ENCODE results near the gene PSME3.
"Not testable (repeated sequence)": the region's sequence is repeated elsewhere in the genome, so short reads cannot be mapped to it uniquely, and the experiment has no call there.

The PSME3 gene

DNA sequence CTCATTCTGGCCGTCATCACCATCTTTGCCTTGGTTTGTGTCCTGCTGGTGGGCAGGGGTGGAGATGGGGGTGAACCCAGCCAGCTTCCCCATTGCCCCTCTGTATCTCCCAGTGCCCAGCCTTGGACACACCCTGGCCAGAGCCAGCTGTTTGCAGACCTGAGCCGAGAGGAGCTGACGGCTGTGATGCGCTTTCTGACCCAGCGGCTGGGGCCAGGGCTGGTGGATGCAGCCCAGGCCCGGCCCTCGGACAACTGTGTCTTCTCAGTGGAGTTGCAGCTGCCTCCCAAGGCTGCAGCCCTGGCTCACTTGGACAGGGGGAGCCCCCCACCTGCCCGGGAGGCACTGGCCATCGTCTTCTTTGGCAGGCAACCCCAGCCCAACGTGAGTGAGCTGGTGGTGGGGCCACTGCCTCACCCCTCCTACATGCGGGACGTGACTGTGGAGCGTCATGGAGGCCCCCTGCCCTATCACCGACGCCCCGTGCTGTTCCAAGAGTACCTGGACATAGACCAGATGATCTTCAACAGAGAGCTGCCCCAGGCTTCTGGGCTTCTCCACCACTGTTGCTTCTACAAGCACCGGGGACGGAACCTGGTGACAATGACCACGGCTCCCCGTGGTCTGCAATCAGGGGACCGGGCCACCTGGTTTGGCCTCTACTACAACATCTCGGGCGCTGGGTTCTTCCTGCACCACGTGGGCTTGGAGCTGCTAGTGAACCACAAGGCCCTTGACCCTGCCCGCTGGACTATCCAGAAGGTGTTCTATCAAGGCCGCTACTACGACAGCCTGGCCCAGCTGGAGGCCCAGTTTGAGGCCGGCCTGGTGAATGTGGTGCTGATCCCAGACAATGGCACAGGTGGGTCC is 18.4 kb downstream of the PSME3 start:
- not testable (repeated sequence) for DNase-seq (ENCODE audit: low read depth)

DNA sequence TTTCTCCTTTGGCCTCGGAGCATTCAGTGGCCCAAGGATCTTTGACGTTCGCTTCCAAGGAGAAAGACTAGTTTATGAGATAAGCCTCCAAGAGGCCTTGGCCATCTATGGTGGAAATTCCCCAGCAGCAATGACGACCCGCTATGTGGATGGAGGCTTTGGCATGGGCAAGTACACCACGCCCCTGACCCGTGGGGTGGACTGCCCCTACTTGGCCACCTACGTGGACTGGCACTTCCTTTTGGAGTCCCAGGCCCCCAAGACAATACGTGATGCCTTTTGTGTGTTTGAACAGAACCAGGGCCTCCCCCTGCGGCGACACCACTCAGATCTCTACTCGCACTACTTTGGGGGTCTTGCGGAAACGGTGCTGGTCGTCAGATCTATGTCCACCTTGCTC is 19.2 kb downstream of the PSME3 start:
- DNase-seq (ENCODE audit: low read depth), result no peak

GRCh38 chr17:42853004-42853403 is 19.8 kb downstream of the PSME3 start:
- no peak for DNase-seq (ENCODE audit: low read depth)

DNA sequence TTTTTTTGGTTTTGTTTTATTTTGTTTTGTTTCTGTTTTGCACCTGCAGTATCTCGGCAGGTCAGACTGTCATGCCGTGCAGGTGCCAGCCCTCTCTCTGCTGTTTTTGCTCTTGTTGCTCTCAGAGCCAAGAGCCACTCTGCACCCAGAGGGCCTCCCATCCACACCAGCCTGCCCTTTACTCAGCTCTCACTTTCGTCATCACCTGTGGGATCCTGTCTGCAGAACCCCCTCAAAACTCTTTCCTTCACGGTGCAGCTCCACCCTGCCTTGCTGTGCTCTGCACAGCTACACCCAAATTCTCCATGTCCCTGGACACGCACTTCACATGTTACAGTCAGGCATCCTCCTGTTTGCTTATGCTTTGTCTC is 20.4 kb downstream of the PSME3 start:
- DNase-seq (ENCODE audit: low read depth), result no peak

DNA sequence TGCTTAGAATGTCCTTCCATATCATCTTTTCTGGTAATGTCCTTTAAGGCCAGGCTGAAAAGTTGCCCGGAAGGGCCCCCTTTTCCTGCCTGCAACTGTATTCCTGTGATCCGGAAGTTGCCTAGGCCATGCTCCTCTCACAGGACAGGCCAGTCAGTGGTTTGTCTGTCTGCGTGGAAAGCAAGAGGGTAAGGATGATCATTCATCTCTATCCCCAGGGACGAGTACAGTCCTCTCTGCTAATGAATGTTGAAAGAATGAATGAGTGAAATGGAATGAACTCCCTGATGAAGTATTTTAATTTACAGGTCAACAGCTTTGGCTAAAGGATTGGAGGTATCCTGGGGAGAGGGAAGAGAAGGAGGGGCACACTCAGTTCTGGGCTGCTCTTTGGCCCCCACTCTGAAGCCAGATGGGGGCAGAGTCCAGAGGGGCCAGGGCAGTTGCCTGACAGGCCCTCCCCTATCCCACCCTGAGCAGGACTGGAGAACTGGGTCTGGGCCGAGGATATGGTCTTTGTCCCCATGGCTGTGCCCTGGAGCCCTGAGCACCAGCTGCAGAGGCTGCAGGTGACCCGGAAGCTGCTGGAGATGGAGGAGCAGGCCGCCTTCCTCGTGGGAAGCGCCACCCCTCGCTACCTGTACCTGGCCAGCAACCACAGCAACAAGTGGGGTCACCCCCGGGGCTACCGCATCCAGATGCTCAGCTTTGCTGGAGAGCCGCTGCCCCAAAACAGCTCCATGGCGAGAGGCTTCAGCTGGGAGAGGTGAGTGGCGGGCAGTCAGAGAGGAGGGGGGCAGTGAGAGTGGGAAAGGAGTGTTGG is 21.0 kb downstream of the PSME3 start:
- no peak for DNase-seq (ENCODE audit: low read depth)

DNA sequence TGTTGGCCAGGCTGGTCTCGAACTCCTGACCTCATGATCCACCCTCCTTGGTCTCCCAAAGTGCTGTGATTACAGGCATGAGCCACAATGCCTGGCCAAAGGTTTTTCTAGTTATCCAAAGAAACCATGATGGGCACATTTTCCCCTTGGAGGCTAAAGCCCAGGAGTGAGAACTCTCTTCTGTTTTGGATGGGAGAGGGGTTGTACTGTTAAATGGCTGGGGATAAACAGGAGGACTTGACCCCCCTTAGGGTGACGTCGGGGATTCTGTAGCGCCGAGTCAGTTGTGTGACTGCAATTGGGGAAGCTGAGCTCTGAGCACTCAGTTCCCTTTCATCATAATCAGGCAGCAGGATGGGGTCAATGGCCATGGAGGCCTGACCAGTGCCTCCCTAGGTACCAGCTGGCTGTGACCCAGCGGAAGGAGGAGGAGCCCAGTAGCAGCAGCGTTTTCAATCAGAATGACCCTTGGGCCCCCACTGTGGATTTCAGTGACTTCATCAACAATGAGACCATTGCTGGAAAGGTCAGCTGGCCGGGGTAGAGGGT is 21.9 kb downstream of the PSME3 start:
- no peak for DNase-seq (ENCODE audit: low read depth)

GRCh38 chr17:42856093-42856492 is 22.9 kb downstream of the PSME3 start:
- DNase-seq (ENCODE audit: low read depth), result not testable (repeated sequence)

GRCh38 chr17:42856516-42856915 is 23.3 kb downstream of the PSME3 start:
- DNase-seq (ENCODE audit: low read depth), result not testable (repeated sequence)

- DNase-seq (ENCODE audit: low read depth), result no peak
Observed at GRCh38 chr17:42857389-42857788, 24.2 kb downstream of the PSME3 start.

- no peak for DNase-seq (ENCODE audit: low read depth)
Observed at GRCh38 chr17:42865638-42866094, 32.5 kb downstream of the PSME3 start.

GRCh38 chr17:42866216-42866615 is 33.0 kb downstream of the PSME3 start:
- DNase-seq (ENCODE audit: low read depth), result no peak

GRCh38 chr17:42866631-42867575 is 33.7 kb downstream of the PSME3 start:
- DNase-seq (ENCODE audit: low read depth), result no peak

GRCh38 chr17:42867694-42868261 is 34.6 kb downstream of the PSME3 start:
- not testable (repeated sequence) for DNase-seq (ENCODE audit: low read depth)

GRCh38 chr17:42868338-42868737 is 35.1 kb downstream of the PSME3 start:
- no peak for DNase-seq (ENCODE audit: low read depth)

DNA sequence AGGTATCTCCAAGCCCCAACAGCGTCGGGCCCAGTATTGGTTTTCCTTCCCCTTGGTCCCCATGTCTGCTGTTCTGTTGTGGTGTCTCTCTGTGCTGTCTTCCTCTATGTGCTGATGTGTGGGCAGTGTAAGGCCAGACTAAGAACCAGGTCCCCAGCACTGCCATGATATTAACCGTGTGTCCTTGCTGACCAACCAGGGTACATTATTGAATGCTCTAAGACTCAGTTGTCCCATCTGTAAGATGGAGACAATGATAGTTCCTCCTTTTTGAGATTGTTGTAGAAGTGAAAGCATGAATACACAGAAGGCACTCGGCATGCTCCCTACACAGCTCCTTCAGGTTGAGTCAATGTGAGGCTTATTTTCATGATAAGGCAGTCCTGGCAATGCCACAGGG is 38.5 kb downstream of the PSME3 start:
- no peak for DNase-seq (ENCODE audit: low read depth)

GRCh38 chr17:42872251-42872965 is 39.2 kb downstream of the PSME3 start:
- DNase-seq (ENCODE audit: low read depth), result no peak

DNA sequence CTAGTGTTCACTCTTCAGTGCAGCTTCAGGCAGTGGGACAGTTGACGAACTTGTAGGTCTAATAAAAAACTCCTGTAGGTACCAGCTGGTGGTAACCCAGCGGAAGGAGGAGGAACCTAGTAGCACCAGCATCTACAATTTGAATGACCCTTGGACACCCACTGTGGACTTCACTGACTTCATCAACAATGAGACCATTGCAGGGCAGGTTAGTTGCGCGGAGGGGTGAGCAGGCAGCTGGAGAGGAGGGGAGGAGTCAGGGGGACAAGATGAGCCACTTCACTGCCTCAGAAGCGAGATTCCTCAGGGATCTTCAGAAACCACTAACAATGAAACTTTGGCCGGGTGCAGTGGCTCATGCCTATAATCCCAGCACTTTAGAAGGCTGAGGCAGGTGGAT is 40.1 kb downstream of the PSME3 start:
- DNase-seq (ENCODE audit: low read depth), result no peak

DNA sequence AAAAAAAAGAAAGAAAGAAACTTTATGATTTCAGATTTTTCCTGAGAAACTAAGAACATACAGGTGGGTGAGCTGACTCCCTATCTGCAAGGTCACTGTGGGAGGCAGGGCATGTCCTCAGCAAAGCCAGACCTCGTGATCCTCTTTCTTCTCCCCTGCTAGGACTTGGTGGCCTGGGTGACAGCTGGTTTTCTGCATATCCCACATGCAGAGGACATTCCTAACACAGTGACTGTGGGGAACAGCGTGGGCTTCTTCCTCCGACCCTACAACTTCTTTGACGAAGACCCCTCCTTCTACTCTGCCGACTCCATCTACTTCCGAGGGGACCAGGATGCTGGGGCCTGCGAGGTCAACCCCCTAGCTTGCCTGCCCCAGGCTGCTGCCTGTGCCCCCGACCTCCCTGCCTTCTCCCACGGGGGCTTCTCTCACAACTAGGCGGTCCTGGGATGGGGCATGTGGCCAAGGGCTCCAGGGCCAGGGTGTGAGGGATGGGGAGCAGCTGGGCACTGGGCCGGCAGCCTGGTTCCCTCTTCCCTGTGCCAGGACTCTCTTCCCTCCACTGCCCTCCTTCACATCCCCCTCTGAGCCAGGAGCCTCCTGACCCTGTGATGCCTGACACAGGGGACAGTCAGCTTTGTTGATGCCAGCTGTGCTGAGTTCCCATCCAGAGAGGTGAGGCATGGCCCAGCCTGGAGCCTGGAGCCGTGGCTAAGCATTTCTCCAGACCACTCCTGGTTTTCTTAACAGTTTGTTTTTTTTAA is 40.9 kb downstream of the PSME3 start:
- DNase-seq (ENCODE audit: low read depth), result not testable (repeated sequence)

DNA sequence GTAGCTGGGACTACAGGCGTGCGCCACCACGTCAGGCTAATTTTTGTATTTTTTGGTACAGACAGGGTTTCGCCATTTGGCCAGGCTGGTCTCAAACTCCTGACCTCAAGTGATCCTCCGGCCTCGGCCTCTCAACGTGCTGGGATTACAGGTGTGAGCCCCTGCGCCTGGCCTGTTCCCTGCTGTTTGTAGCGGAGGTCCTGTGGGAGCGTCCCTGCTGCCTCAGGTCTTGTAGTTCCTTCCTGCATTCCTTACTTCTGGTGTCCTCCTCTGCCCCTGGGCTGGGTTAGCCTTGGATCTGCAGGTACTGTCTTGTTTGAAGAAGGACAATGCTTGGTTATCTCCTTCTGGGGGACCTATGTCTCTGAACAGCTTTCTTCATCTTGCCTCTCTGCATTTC is 43.8 kb downstream of the PSME3 start:
- no peak for DNase-seq (ENCODE audit: low read depth)

Measured in activated T-cell treated with anti-CD3 and anti-CD28 coated beads for 48 hours (primary cell).